Endothelial cell of umbilical vein (primary cell): ENCODE results near the gene PLA2G10.

Experiments
- EZH2 ChIP-seq: IDR thresholded peaks from 2 replicates; pipeline ENCODE4 v1.6.1; 2012; ENCODE audit warnings: borderline replicate concordance, low read depth, mild to moderate bottlenecking, moderate library complexity, low read length, inconsistent platforms; ENCODE audit not compliant: severe bottlenecking
- FOS ChIP-seq: IDR thresholded peaks from 2 replicates; pipeline ENCODE4 v1.6.1; 2011; ENCODE audit warnings: mild to moderate bottlenecking, low read length, moderate library complexity, borderline replicate concordance; ENCODE audit not compliant: insufficient read depth
- GATA2 ChIP-seq: IDR thresholded peaks from 2 replicates; pipeline ENCODE4 v1.7.0; 2011; ENCODE audit warnings: low read depth, mild to moderate bottlenecking, moderate library complexity, mixed read lengths, low read length; ENCODE audit not compliant: insufficient read length, insufficient read depth
- JUN ChIP-seq: IDR thresholded peaks from 2 replicates; pipeline ENCODE4 v1.6.1; 2011; ENCODE audit warnings: borderline replicate concordance, low read depth; ENCODE audit not compliant: insufficient read length, insufficient read depth
- POLR2A ChIP-seq: IDR thresholded peaks from 2 replicates; pipeline ENCODE4 v1.6.1; 2012; ENCODE audit warnings: low read depth, mild to moderate bottlenecking, control low read depth, low read length
- POLR2AphosphoS5 ChIP-seq: IDR thresholded peaks from 2 replicates; pipeline ENCODE4 v1.6.1; 2012; ENCODE audit warnings: low read depth, mild to moderate bottlenecking, control low read depth, low read length, moderate library complexity; ENCODE audit not compliant: insufficient read depth
- TF ChIP-seq, protein P1 (sequence below), 2 donors: IDR thresholded peaks; 1 replicate in 1 of 2; 2 replicates in 1 of 2; pipeline ENCODE4 v1.5.1; 2011; ENCODE audit warnings: low read length in 2 of 2, mild to moderate bottlenecking in 2 of 2, moderate library complexity in 2 of 2, control low read depth in 1 of 2, inconsistent platforms in 1 of 2, low read depth in 1 of 2; ENCODE audit not compliant: insufficient read depth in 1 of 2; ENCODE audit errors: extremely low read depth in 1 of 2
- TF ChIP-seq, protein P2 (sequence below): IDR thresholded peaks from 2 replicates; pipeline ENCODE4 v1.6.1; 2011; ENCODE audit not compliant: insufficient read depth, insufficient read length

DNA sequence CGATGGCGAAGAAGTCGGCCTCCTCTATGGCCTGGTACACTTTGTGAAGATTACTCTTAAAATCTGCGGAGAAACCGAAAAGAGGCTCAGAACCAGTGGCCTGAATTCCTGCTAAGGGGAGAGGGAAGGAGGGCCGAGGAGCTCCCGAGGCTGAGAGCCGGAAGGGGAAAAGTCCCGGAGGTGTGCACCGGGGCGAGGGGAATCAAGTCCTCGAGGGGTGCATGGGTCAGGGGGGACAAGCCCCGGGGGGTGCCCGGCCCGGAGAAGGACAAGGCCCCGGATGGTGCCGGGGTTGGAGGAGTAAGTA lies 64.5 kb downstream of the PLA2G10 start:
- TF ChIP-seq, protein P1, sequence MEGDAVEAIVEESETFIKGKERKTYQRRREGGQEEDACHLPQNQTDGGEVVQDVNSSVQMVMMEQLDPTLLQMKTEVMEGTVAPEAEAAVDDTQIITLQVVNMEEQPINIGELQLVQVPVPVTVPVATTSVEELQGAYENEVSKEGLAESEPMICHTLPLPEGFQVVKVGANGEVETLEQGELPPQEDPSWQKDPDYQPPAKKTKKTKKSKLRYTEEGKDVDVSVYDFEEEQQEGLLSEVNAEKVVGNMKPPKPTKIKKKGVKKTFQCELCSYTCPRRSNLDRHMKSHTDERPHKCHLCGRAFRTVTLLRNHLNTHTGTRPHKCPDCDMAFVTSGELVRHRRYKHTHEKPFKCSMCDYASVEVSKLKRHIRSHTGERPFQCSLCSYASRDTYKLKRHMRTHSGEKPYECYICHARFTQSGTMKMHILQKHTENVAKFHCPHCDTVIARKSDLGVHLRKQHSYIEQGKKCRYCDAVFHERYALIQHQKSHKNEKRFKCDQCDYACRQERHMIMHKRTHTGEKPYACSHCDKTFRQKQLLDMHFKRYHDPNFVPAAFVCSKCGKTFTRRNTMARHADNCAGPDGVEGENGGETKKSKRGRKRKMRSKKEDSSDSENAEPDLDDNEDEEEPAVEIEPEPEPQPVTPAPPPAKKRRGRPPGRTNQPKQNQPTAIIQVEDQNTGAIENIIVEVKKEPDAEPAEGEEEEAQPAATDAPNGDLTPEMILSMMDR (IDR thresholded peaks at IDR 0.05; ENCODE audit: extremely low read depth in 1 of 2, insufficient read depth in 1 of 2, low read depth in 1 of 2, low read length in 2 of 2) = no peak
- TF ChIP-seq EZH2 = no peak
- no peak for TF ChIP-seq POLR2A
- no peak for TF ChIP-seq POLR2AphosphoS5
- no peak for TF ChIP-seq GATA2
- no peak for TF ChIP-seq JUN
- no peak for TF ChIP-seq FOS
- TF ChIP-seq, protein P2, sequence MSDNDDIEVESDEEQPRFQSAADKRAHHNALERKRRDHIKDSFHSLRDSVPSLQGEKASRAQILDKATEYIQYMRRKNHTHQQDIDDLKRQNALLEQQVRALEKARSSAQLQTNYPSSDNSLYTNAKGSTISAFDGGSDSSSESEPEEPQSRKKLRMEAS = no peak
